ENCODE results near the gene CD58. TPM values are rescaled to one million over a fixed set of nuclear protein-coding genes. Genes with fewer than 3 reads are reported as not detected.

CD58 gene
- total and polyA plus RNA-seq, 9 of the 15 experiments (the other 6 are each of a cell fraction or from before 2014, with no cell fraction given), result 18.1 to 113 (median 37.4) TPM

GRCh38 chr1:116504308-116505156 is 66.3 kb downstream of the CD58 start (continued):
- TF ChIP-seq ZNF318 (IDR thresholded peaks at IDR 0.05; ENCODE audit: borderline replicate concordance in 1 of 2, low read depth in 1 of 2) (peak in 1 of 2 experiments; percentile 98; a peak in 2 of 4 replicates), ZNF707 (CRISPR knock-in tag; conservative IDR thresholded peaks at IDR 0.05) (no peak), ZNF354B (CRISPR knock-in tag; IDR thresholded peaks at IDR 0.05) (no peak), ZNF384 (IDR thresholded peaks at IDR 0.05; ENCODE audit: low read depth, low read length) (no peak), CAMTA2 (CRISPR knock-in tag; conservative IDR thresholded peaks at IDR 0.05) (0 out of 2 replicates have a peak, but pooled peaks have one; percentile 68), SMAD2 (IDR thresholded peaks at IDR 0.05; ENCODE audit: low read depth, low read length) (no peak), TAF1 (IDR thresholded peaks at IDR 0.05; ENCODE audit: control insufficient read depth, extremely low read depth, insufficient read depth, low read length, severe bottlenecking) (peak; percentile 51), RNF219 (CRISPR knock-in tag; IDR thresholded peaks at IDR 0.05) (no peak)
- TF ChIP-seq, protein P1, sequence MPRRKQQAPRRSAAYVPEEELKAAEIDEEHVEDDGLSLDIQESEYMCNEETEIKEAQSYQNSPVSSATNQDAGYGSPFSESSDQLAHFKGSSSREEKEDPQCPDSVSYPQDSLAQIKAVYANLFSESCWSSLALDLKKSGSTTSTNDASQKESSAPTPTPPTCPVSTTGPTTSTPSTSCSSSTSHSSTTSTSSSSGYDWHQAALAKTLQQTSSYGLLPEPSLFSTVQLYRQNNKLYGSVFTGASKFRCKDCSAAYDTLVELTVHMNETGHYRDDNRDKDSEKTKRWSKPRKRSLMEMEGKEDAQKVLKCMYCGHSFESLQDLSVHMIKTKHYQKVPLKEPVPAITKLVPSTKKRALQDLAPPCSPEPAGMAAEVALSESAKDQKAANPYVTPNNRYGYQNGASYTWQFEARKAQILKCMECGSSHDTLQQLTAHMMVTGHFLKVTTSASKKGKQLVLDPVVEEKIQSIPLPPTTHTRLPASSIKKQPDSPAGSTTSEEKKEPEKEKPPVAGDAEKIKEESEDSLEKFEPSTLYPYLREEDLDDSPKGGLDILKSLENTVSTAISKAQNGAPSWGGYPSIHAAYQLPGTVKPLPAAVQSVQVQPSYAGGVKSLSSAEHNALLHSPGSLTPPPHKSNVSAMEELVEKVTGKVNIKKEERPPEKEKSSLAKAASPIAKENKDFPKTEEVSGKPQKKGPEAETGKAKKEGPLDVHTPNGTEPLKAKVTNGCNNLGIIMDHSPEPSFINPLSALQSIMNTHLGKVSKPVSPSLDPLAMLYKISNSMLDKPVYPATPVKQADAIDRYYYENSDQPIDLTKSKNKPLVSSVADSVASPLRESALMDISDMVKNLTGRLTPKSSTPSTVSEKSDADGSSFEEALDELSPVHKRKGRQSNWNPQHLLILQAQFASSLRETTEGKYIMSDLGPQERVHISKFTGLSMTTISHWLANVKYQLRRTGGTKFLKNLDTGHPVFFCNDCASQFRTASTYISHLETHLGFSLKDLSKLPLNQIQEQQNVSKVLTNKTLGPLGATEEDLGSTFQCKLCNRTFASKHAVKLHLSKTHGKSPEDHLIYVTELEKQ (CRISPR knock-in tag; IDR thresholded peaks at IDR 0.05), result no peak
- TF ChIP-seq, protein P2, sequence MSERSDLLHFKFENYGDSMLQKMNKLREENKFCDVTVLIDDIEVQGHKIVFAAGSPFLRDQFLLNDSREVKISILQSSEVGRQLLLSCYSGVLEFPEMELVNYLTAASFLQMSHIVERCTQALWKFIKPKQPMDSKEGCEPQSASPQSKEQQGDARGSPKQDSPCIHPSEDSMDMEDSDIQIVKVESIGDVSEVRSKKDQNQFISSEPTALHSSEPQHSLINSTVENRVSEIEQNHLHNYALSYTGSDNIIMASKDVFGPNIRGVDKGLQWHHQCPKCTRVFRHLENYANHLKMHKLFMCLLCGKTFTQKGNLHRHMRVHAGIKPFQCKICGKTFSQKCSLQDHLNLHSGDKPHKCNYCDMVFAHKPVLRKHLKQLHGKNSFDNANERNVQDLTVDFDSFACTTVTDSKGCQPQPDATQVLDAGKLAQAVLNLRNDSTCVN (CRISPR knock-in tag; IDR thresholded peaks at IDR 0.05), result no peak
